NCI-H2227 (cell line): ENCODE measurements around the gene PTPDC1.

ENCODE experiments used
- DNase-seq: peaks from one replicate; lab custom pipeline; 2025; ENCODE audit not compliant: unreplicated experiment; lab: John Stamatoyannopoulos, UW

The PTPDC1 gene

DNA sequence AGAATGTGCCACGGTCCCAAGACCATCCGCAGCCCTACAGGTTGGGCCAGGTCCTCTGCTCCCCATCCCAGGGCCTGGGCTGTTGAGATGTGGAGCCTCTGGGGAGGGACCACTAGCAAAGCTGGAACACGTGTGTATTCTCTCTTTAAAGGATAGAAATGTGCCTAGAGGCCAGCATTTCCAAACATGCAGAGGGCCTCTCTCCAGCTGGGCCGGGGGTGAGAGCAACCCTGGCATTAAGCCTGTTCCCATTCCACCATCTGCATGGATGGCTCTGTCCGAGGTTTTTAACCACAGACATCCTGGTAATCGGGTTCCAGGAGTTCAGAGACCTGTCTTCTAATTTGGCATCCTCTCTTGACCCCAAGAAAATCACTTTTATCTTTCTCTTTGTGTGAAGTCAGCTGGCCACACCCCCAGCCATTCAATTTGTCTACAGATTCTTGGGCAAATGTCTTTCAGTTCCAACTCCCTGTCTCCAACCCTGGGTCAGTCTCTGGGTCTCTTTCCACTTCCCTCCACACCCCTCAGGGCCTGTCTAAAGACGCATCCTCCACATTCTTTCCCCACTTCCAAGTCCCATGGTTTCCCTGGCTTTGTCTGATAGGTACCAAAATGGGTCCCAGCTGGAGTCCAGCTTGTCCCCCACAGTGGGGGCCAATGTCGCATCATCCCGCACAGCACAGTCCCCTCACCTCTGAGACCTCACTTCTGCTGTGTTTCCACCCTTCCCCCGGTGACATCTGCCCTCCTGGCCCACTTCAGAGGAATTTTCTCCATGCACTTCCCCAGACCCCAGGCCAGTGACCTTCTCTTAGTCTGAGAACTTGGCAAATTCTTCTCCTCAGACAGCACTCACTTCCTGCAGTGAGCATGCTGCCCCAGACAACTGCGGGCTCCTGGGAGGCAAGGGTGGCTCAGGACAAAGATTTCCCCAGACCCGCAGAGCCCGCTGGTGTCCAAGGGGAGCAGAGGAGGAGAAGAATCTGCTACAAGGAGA is 56.8 kb downstream of the PTPDC1 start:
- no peak for DNase-seq

- DNase-seq = no peak
These were observed 58.1 kb downstream of the PTPDC1 start for GRCh38 chr9:94142353-94142752.

- DNase-seq = no peak
These were observed 60.1 kb downstream of the PTPDC1 start for GRCh38 chr9:94144394-94144793.

DNA sequence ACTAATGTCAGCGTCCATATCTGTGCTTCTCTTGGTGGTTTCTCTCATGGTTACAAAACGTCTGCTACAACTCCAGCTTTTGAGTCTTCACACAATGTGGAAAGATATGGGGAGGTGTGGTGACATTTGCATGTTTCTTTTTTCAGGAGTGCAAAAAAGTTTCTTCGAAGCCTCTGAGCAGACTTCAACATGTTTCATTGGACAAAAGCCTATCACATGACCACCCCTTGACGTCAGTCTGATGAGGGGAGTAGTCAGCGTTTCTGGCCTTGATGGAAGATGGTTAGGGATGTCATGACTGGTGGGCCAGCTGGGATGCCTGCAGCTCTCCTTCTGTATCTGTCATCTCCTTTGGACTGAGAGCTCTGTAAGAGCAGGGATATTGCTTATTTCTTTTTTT is 61.4 kb downstream of the PTPDC1 start:
- DNase-seq = no peak

- DNase-seq = no peak
These were observed 63.5 kb downstream of the PTPDC1 start for GRCh38 chr9:94147776-94148175.

GRCh38 chr9:94148419-94148818 is 64.2 kb downstream of the PTPDC1 start:
- DNase-seq = no peak

DNA sequence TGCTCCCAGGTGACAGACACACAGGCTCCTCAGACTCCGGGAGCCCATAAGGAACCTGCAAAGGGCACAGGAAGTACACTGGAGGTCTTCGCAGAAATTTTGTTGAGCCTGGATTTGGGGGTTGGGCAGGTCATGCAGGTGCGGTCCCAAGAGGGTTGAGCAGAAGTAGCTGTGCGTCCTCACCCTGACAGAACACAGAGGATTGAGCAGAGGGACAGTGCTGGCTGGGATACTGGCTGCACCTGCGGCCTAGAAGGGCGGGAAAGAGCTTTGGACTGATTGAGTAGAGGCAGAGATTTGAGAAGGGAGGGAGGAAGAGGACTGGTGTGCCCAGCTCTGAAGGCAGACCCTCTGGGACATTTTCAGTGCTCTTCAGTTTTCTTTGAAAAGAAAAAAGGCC is 65.4 kb downstream of the PTPDC1 start:
- no peak for DNase-seq

DNA sequence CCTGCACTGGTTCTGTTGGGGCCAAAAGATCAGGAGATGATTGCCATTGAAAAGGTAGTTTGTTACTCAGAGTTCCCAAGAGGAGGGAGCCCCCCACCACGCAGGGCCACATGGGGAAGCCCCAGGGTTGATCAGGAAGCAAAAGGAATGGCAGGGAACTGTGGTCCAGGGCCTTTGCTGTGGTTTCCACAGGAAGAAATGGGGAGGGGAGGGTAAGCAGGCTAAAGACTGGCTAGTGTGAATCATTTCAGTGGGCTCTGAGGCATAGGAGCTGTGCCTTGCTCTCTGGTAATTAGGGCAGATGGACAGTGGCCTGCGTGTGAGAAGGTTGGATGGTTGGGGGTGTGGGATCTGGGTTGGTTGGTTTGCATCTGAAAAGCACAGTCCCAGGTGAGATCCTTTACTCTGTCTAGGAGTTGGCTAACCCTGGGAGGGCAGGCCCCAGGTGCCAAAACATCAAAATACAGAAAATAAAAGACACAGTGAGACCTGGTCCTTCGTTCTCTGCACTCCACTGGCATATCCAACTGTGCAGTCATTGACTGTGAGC is 66.1 kb downstream of the PTPDC1 start:
- no peak for DNase-seq

GRCh38 chr9:94150890-94151650 is 66.8 kb downstream of the PTPDC1 start:
- no peak for DNase-seq

DNA sequence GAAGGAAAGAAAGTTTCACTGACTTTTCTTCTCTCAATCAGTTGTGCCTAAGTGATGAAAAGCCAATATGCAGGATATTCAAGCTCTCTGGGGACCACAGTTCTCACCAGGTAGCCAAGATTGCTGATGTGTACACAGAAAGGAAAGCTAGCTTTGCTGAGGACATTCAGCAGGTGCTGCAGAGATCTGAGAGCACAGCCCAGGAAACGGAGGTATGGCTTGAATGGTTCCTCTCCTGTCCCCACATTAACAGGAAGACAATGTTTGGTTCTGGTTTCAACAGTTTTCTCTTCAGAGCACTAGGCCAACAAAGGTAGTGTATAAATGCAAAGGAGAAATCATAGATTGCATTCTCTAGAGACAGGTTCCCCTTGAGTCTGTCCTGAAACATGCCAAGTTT is 69.6 kb downstream of the PTPDC1 start:
- DNase-seq = no peak

GRCh38 chr9:94156348-94157049 is 72.2 kb downstream of the PTPDC1 start:
- no peak for DNase-seq

GRCh38 chr9:94157050-94157801 is 73.0 kb downstream of the PTPDC1 start:
- DNase-seq = peak; percentile 17
